AG04450 (cell line): ENCODE data around the gene SYK. TPM values are rescaled to one million over a fixed set of nuclear protein-coding genes. Genes with fewer than 3 reads are reported as not detected.

Experiments
- CTCF ChIA-PET: fragments of 300-600, 350-600 bp; formaldehyde crosslinking; extraction: SDS; loops from one replicate; lab custom pipeline; 2022; ENCODE audit warnings: antibody characterized with exemption, inconsistent platforms; lab: Charles Lee
- POLR2A ChIA-PET: fragments of 350-600 bp; formaldehyde crosslinking; extraction: SDS; loops from one replicate; lab custom pipeline; 2021; ENCODE audit warnings: antibody characterized with exemption, inconsistent platforms; lab: Yijun Ruan, JAX
- DNase-seq: peaks from one replicate; pipeline ENCODE4 v3.0.0-alpha.2; 2011; ENCODE audit warnings: low read depth, low spot score
- H3K27ac ChIP-seq: one replicate; pipeline ENCODE4 v1.5.1; 2012; ENCODE audit warnings: low read depth, low read length, control low read depth
- H3K27me3 ChIP-seq: one replicate; pipeline ENCODE4 v1.6.0; 2012; ENCODE audit warnings: low read length; ENCODE audit not compliant: control insufficient read depth, insufficient read depth
- H3K4me3 ChIP-seq: 2 replicates; pipeline ENCODE4 v1.5.1; 2011; ENCODE audit warnings: mild to moderate bottlenecking, low read depth, low read length, control low read depth
- H3K9me3 ChIP-seq: 2 replicates; pipeline ENCODE4 v1.5.1; 2012; ENCODE audit warnings: low read length; ENCODE audit not compliant: control insufficient read depth, insufficient read depth
- CTCF ChIP-seq: IDR thresholded peaks from 2 replicates; pipeline ENCODE4 v1.5.1; 2011; ENCODE audit warnings: low read depth, low read length, control low read depth, inconsistent platforms
- polyA plus RNA-seq: library from polyadenylated mRNA; depleted of rRNA; stranded (reverse); fragments of >200 nt; gene quantifications from 2 replicates; pipeline ENCODE4 v1.2.3, GENCODE V29; 2011

Gene SYK
- polyA plus RNA-seq, 1 experiment: not detected

DNA sequence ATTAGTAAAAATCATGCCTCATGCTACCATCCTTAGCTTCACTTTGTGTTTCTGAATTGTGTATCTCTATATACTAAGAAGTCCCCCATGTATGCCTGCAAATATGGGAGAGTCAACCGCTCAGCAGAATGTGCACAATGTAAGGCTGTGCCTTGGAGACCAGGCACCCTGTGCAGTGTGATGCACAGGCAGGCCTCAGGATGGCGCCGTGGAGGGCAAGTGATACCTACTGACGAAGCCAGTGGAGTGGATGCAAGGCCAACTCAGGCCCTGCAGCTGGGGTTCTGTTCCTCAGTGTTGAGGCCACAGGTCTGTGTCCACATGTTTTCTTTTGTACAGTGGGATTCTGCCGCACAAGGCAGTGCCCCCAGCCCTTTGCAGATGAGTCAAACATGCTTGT is 28.4 kb downstream of the SYK start:
- Histone ChIP-seq H3K27ac (no peak overlapping the region), H3K4me3 (no peak overlapping the region), H3K9me3 (no peaks in the 10 kb centered on the region), H3K27me3 (no peaks in the 10 kb centered on the region)
- TF ChIP-seq CTCF: no peak
- POLR2A ChIA-PET: no interaction called here
- CTCF ChIA-PET: no interaction called here
- no peak for DNase-seq

- DNase-seq: no peak
- POLR2A ChIA-PET: no interaction called here
- CTCF ChIA-PET: no interaction called here
Measured at GRCh38 chr9:90830977-90831376, 29.4 kb downstream of the SYK start.

DNA sequence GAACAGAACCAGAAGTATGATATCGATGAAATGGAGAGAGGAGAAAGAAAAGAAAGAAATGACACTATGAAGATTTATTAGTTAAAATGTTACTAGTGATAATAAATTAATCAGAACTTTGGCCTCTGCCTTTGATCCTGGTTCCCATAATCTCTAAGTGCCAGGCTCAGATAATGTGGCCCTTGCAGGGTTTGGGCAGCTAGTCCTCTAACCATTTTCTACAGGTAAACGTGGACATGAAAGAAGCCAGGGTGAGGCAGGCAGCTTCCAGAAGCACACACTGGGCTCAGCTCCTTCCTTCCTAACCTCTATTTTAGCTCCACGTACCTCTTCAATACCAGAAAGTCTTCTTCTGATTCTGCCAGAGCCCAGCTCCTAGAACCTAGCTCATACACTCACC is 30.6 kb downstream of the SYK start:
- CTCF ChIA-PET: no interaction called here

More at GRCh38 chr9:90830977-90831376, 29.4 kb downstream of the SYK start:
- Histone ChIP-seq H3K27ac (no peak overlapping the region), H3K27me3 (no peaks in the 10 kb centered on the region), H3K4me3 (no peak overlapping the region), H3K9me3 (no peaks in the 10 kb centered on the region)
- no peak for TF ChIP-seq CTCF

GRCh38 chr9:90834828-90835595 is 33.4 kb downstream of the SYK start:
- no peaks in the 10 kb centered on the region; the same call in 1 of the 2 replicates for H3K9me3 ChIP-seq
- no peak overlapping the region for H3K27ac ChIP-seq
- no peak overlapping the region for H3K4me3 ChIP-seq
- POLR2A ChIA-PET: no interaction called here
- DNase-seq: no peak
- TF ChIP-seq CTCF: no peak
- H3K27me3 ChIP-seq: no peaks in the 10 kb centered on the region
- CTCF ChIA-PET: no interaction called here

More for the DNA sequence above, 30.6 kb downstream of the SYK start:
- H3K27me3 ChIP-seq: no peaks in the 10 kb centered on the region
- DNase-seq: no peak
- H3K9me3 ChIP-seq: no peaks in the 10 kb centered on the region
- TF ChIP-seq CTCF: no peak
- H3K27ac ChIP-seq: no peak overlapping the region
- no peak overlapping the region for H3K4me3 ChIP-seq
- POLR2A ChIA-PET: no interaction called here

DNA sequence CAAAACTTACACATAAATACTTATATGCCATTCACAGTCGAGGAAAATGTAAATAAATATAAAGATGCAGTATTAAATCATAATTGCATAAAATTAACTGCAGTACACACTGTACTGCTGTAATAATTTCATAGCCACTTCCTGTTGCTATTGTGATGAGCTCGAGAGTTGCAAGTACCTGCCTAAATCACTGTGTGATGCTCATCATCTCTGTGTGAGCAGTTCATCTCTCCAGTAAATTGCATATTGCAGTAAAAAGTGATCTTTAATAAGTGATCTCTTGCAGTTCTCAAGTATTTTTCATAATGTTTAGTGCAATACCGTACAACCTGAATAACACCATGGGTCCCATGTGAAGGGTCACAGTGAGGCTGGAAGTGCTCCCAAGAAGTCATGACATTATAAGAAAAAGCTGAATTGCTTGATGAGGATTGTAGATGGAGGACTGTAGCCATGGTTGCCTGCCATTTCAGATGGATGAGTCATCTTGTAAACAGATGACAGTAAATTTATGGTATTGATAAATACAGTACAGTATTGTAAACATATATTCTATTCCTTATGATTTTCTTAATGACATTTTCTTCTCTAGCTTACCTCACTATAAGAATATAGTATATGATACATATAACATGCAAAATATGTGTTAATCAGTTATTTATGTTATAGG is 34.9 kb downstream of the SYK start:
- H3K4me3 ChIP-seq: no peak overlapping the region
- DNase-seq: no peak
- ChIA-PET POLR2A (no interaction called here), CTCF (no interaction called here)
- no peak for TF ChIP-seq CTCF
- H3K9me3 ChIP-seq: peaks cover 4% of the 10 kb centered on the region; the same call in 1 of the 2 replicates
- no peaks in the 10 kb centered on the region for H3K27me3 ChIP-seq
- H3K27ac ChIP-seq: no peak overlapping the region
